Measurements from ENCODE around the gene PPP2R2D.

PPP2R2D gene

GRCh38 chr10:132003282-132003924 is 102.6 kb downstream of the PPP2R2D start:
- no peak for DNase-seq

GRCh38 chr10:132004052-132004451 is 103.2 kb downstream of the PPP2R2D start:
- DNase-seq, result no peak

- DNase-seq, result no peak
Measured at GRCh38 chr10:132005147-132005546, 104.3 kb downstream of the PPP2R2D start.

GRCh38 chr10:132006966-132007365 is 106.2 kb downstream of the PPP2R2D start:
- DNase-seq, result no peak

GRCh38 chr10:132007681-132008080 is 106.9 kb downstream of the PPP2R2D start:
- no peak for DNase-seq

Data from EL (cell line).